IMR-90 (cell line): ENCODE data around the gene NEURL1. TPM values are rescaled to one million over a fixed set of nuclear protein-coding genes. Genes with fewer than 3 reads are reported as not detected.
"Not testable (repeated sequence)": the region's sequence is repeated elsewhere in the genome, so short reads cannot be mapped to it uniquely, and the experiment has no call there.

Experiments used
- ATAC-seq: fragments of 200-7000 bp; cut with Tn5 transposase; 2 replicates; pipeline ENCODE4 v1.9.1; 2020; ENCODE audit warnings: low read depth, mild to moderate bottlenecking, moderate library complexity
- BruUV-seq: library from RNA; stranded (reverse); fragments of 400-500 nt; replicated peaks from 2 replicates; lab custom pipeline; 2021; lab: Mats Ljungman, UMichigan
- CTCF ChIA-PET: fragments of 300-600 bp; formaldehyde crosslinking; extraction: SDS; loops from one replicate; lab custom pipeline; 2021; ENCODE audit warnings: antibody characterized with exemption; lab: Yijun Ruan, JAX
- POLR2A ChIA-PET: fragments of 300-600 bp; sonication (Branson Sonifier 250); formaldehyde crosslinking; loops from one replicate; lab custom pipeline; 2022; ENCODE audit warnings: antibody characterized with exemption; ENCODE audit not compliant: unreplicated experiment; lab: Charles Lee
- DNase-seq: peaks from one replicate; pipeline ENCODE4 v3.0.0; 2013
- H2AFZ ChIP-seq: replicated peaks from 2 replicates; pipeline ENCODE3; 2013; ENCODE audit warnings: low read length, mild to moderate bottlenecking; ENCODE audit not compliant: poor library complexity
- H2AK5ac ChIP-seq: 2 replicates; pipeline ENCODE4 v1.6.1; 2013; ENCODE audit warnings: low read depth, low read length, inconsistent platforms
- H2AK9ac ChIP-seq: replicated peaks from 2 replicates; pipeline ENCODE3; 2013; ENCODE audit warnings: mild to moderate bottlenecking, low read depth, low read length, moderate library complexity; ENCODE audit not compliant: poor library complexity
- H2BK120ac ChIP-seq: 2 replicates; pipeline ENCODE4 v1.6.1; 2013; ENCODE audit warnings: low read depth, low read length, inconsistent platforms
- H2BK15ac ChIP-seq: 3 replicates; pipeline ENCODE4 v1.6.1; 2013; ENCODE audit warnings: low read depth, low read length, inconsistent platforms
- H2BK20ac ChIP-seq: 2 replicates; pipeline ENCODE4 v1.6.1; 2013; ENCODE audit warnings: low read depth, mild to moderate bottlenecking, inconsistent platforms, low read length, moderate library complexity
- H2BK5ac ChIP-seq: 2 replicates; pipeline ENCODE4 v1.6.1; 2013; ENCODE audit warnings: mild to moderate bottlenecking, low read depth, low read length, inconsistent platforms; ENCODE audit not compliant: poor library complexity, severe bottlenecking
- H3K14ac ChIP-seq: replicated peaks from 2 replicates; pipeline ENCODE4 v1.6.1; 2013; ENCODE audit warnings: low read depth, low read length, inconsistent platforms
- H3K18ac ChIP-seq: 2 replicates; pipeline ENCODE4 v1.6.1; 2013; ENCODE audit warnings: low read depth, low read length, control low read depth
- H3K23ac ChIP-seq: 2 replicates; pipeline ENCODE4 v1.6.1; 2013; ENCODE audit warnings: low read depth, low read length, inconsistent platforms
- H3K27ac ChIP-seq: 2 replicates; pipeline ENCODE4 v1.5.1; 2013; ENCODE audit warnings: mild to moderate bottlenecking, control low read depth, low read length; ENCODE audit not compliant: insufficient read depth
- H3K27me3 ChIP-seq: 2 replicates; pipeline ENCODE4 v1.6.1; 2013; ENCODE audit warnings: low read length; ENCODE audit not compliant: control insufficient read depth, insufficient read depth
- H3K36me3 ChIP-seq: 2 replicates; pipeline ENCODE4 v1.6.1; 2013; ENCODE audit warnings: low read length, mixed read lengths; ENCODE audit not compliant: control insufficient read depth, insufficient read depth
- H3K4ac ChIP-seq: 2 replicates; pipeline ENCODE4 v1.6.1; 2013; ENCODE audit warnings: low read depth, low read length, inconsistent platforms
- H3K4me1 ChIP-seq: 2 replicates; pipeline ENCODE4 v1.6.1; 2013; ENCODE audit warnings: low read length, mixed read lengths; ENCODE audit not compliant: control insufficient read depth, insufficient read depth
- H3K4me2 ChIP-seq: 2 replicates; pipeline ENCODE4 v1.6.1; 2013; ENCODE audit warnings: low read depth, mild to moderate bottlenecking, control low read depth, low read length, moderate library complexity
- H3K4me3 ChIP-seq: 2 replicates; pipeline ENCODE4 v1.5.1; 2013; ENCODE audit warnings: low read depth, mild to moderate bottlenecking, control low read depth, low read length, moderate library complexity; ENCODE audit not compliant: insufficient read depth
- H3K56ac ChIP-seq: 2 replicates; pipeline ENCODE4 v1.6.1; 2013; ENCODE audit warnings: low read length, inconsistent platforms; ENCODE audit not compliant: insufficient read depth; ENCODE audit errors: extremely low read depth
- H3K79me1 ChIP-seq, 2 experiments: 2 replicates each; pipeline ENCODE4 v1.6.1; 2013; ENCODE audit warnings: low read length in 2 of 2, inconsistent platforms in 1 of 2, low read depth in 1 of 2
- H3K9ac ChIP-seq: 2 replicates; pipeline ENCODE4 v1.6.1; 2013; ENCODE audit warnings: low read depth, low read length, control low read depth
- H3K9me1 ChIP-seq: 2 replicates; pipeline ENCODE4 v1.6.1; 2013; ENCODE audit warnings: low read length, inconsistent platforms; ENCODE audit not compliant: insufficient read depth
- H3K9me3 ChIP-seq: 2 replicates; pipeline ENCODE4 v1.6.1; 2013; ENCODE audit warnings: low read length; ENCODE audit not compliant: control insufficient read depth, insufficient read depth
- H4K20me1 ChIP-seq: 2 replicates; pipeline ENCODE4 v1.6.1; 2013; ENCODE audit warnings: low read length, inconsistent platforms; ENCODE audit not compliant: insufficient read depth
- H4K5ac ChIP-seq: 2 replicates; pipeline ENCODE4 v1.6.1; 2013; ENCODE audit warnings: mild to moderate bottlenecking, low read depth, low read length, control low read depth
- H4K8ac ChIP-seq, 2 experiments: 2 replicates each; pipeline ENCODE4 v1.6.1; 2013; ENCODE audit warnings: low read depth in 2 of 2, low read length in 2 of 2, control low read depth in 1 of 2, inconsistent platforms in 1 of 2
- H4K91ac ChIP-seq: 2 replicates; pipeline ENCODE4 v1.6.1; 2013; ENCODE audit warnings: low read depth, low read length, inconsistent platforms; ENCODE audit not compliant: insufficient read depth
- WGBS, 2 experiments: methylation state at CpG; one replicate each; pipeline versions ENCODE4 v1.1.5 to v1.1.7; 2013; ENCODE audit warnings: missing lambda C conversion rate in 2 of 2; ENCODE audit not compliant: insufficient read length in 1 of 2; ENCODE audit errors: extremely low coverage in 2 of 2; 5-methylcytosine and 5-hydroxymethylcytosine counted together
- dilution Hi-C: fragments of 300-500 bp; cut with HindIII; formaldehyde crosslinking; loops from one replicate; pipeline ENCODE4 v1.14.3; 2018; ENCODE audit warnings: low sequenced_read_pairs; ENCODE audit not compliant: unreplicated experiment
- in situ Hi-C: fragments of 300-500 bp; cut with MboI; formaldehyde crosslinking; loops from 3 replicates; pipeline ENCODE4 v1.14.3; 2019; ENCODE audit warnings: low sequenced_read_pairs, inconsistent platforms, mixed read lengths
- intact Hi-C: fragments of 100-400 bp; cut with micrococcal nuclease; formaldehyde crosslinking; loops from 2 replicates; pipeline ENCODE4 v1.10.0; 2022
- polyA plus RNA-seq, 3 experiments: library from polyadenylated mRNA; depleted of rRNA; stranded (reverse); fragments of >200 nt; gene quantifications; 2 replicates each; pipeline ENCODE4 v1.2.3, GENCODE V29; 2012; ENCODE audit warnings: low replicate concordance in 1 of 3
- total RNA-seq: library from RNA; depleted of rRNA; stranded (reverse); fragments of >200 nt; gene quantifications from 2 replicates; pipeline ENCODE4 v1.2.3, GENCODE V29; 2012

NEURL1 gene
- total and polyA plus RNA-seq, 2 of the 4 experiments (the other 2 are of a cell fraction): 0.36 to 0.82 TPM

- H3K4me3 ChIP-seq, BruUV-seq: not testable (repeated sequence)
- intact Hi-C loops: loop anchor here (10.0 kb wide), 1 partner anchor 652 kb away; the partner anchor contains the start of gene CYP17A1
These were observed 6.7 kb upstream of the NEURL1 start for GRCh38 chr10:103486635-103487409.

More at GRCh38 chr10:103486635-103487409, 6.7 kb upstream of the NEURL1 start:
- peaks cover 24% of the 10 kb centered on the region for H3K27me3 ChIP-seq
- H3K27ac ChIP-seq, H2AK5ac ChIP-seq, H3K9me3 ChIP-seq, H4K8ac ChIP-seq, H2AK9ac ChIP-seq, H2AFZ ChIP-seq, H3K18ac ChIP-seq, H3K79me1 ChIP-seq, H2BK120ac ChIP-seq, H4K91ac ChIP-seq, H3K9ac ChIP-seq, H2BK15ac ChIP-seq, H2BK5ac ChIP-seq, H3K4me1 ChIP-seq, H3K23ac ChIP-seq, H3K36me3 ChIP-seq, H4K5ac ChIP-seq, H3K4ac ChIP-seq, DNase-seq, H3K14ac ChIP-seq, dilution Hi-C loops, POLR2A ChIA-PET, H3K9me1 ChIP-seq, H3K56ac ChIP-seq, H2BK20ac ChIP-seq, ATAC-seq, H3K4me2 ChIP-seq: not testable (repeated sequence)
- WGBS, 2 experiments: 69% methylated on average over 4 of the region's 8 CpGs; no CpG with 5 or more reads in 1 of the 2 experiments
- in situ Hi-C loops: loop anchor here (5.0 kb wide), 1 partner anchor 70 kb away; no protein-coding TSS in a partner anchor
- CTCF ChIA-PET: interaction anchor here (0.8 kb wide), 1 partner anchor 55 kb away, joined by 4 read pairs; no protein-coding TSS in a partner anchor
- peaks cover 10% of the 10 kb centered on the region; the same call in 1 of the 2 replicates for H4K20me1 ChIP-seq
